Astrocyte (in vitro differentiated cells and primary cell): ENCODE data around the gene SLC35D1. TPM values are rescaled to one million over a fixed set of nuclear protein-coding genes. Genes with fewer than 3 reads are reported as not detected.
A peak's percentile ranks its signal among the peaks of the same experiment; 100 is the strongest.

Experiments
- DNase-seq: peaks from one replicate; pipeline ENCODE4 v3.0.0-alpha.2; 2010; ENCODE audit warnings: low read depth
- FAIRE-seq: peaks from 2 replicates; lab custom pipeline; 2011; peaks lifted over from hg19 to GRCh38; lab: Jason Lieb, UNC
- H2AFZ ChIP-seq: 2 replicates; pipeline ENCODE4 v1.6.0; 2012; ENCODE audit warnings: low read depth, low read length, inconsistent platforms
- H3K27ac ChIP-seq: 2 replicates; pipeline ENCODE4 v1.5.1; 2011; ENCODE audit warnings: low read depth, low read length, inconsistent platforms
- H3K27me3 ChIP-seq: 2 replicates; pipeline ENCODE4 v1.6.0; 2011; ENCODE audit warnings: low read length, inconsistent platforms; ENCODE audit not compliant: insufficient read depth
- H3K36me3 ChIP-seq: 2 replicates; pipeline ENCODE4 v1.5.1; 2011; ENCODE audit warnings: low read length, inconsistent platforms; ENCODE audit not compliant: insufficient read depth
- H3K4me1 ChIP-seq: 2 replicates; pipeline ENCODE4 v1.5.1; 2011; ENCODE audit warnings: low read length, inconsistent platforms; ENCODE audit not compliant: insufficient read depth
- H3K4me2 ChIP-seq: 2 replicates; pipeline ENCODE4 v1.6.0; 2012; ENCODE audit warnings: low read length, inconsistent platforms
- H3K4me3 ChIP-seq: 2 replicates; pipeline ENCODE4 v1.5.1; 2011; ENCODE audit warnings: low read depth, mild to moderate bottlenecking, low read length, inconsistent platforms; ENCODE audit not compliant: insufficient read depth
- H3K79me2 ChIP-seq: 2 replicates; pipeline ENCODE4 v1.6.0; 2012; ENCODE audit warnings: mild to moderate bottlenecking, low read length, inconsistent platforms; ENCODE audit not compliant: insufficient read depth
- H3K9ac ChIP-seq: 2 replicates; pipeline ENCODE4 v1.6.0; 2012; ENCODE audit warnings: mild to moderate bottlenecking, low read length, inconsistent platforms
- H3K9me3 ChIP-seq: 2 replicates; pipeline ENCODE4 v1.5.1; 2012; ENCODE audit warnings: low read depth, mild to moderate bottlenecking, low read length, inconsistent platforms; ENCODE audit not compliant: insufficient read depth
- H4K20me1 ChIP-seq: 2 replicates; pipeline ENCODE4 v1.6.0; 2012; ENCODE audit warnings: low read length, inconsistent platforms; ENCODE audit not compliant: insufficient read depth
- H3K27ac Mint-ChIP-seq: one replicate; pipeline ENCODE4 v1.8.0; 2021; ENCODE audit warnings: mild to moderate bottlenecking, mixed read lengths; ENCODE audit not compliant: unreplicated experiment
- H3K27me3 Mint-ChIP-seq: one replicate; pipeline ENCODE4 v1.8.0; 2021; ENCODE audit warnings: low read depth, mixed read lengths; ENCODE audit not compliant: unreplicated experiment
- H3K36me3 Mint-ChIP-seq: one replicate; pipeline ENCODE4 v1.8.0; 2021; ENCODE audit warnings: low read depth, mixed read lengths; ENCODE audit not compliant: unreplicated experiment
- H3K4me1 Mint-ChIP-seq: one replicate; pipeline ENCODE4 v1.8.0; 2021; ENCODE audit warnings: low read depth, mixed read lengths; ENCODE audit not compliant: unreplicated experiment
- H3K4me3 Mint-ChIP-seq: one replicate; pipeline ENCODE4 v1.8.0; 2021; ENCODE audit warnings: mild to moderate bottlenecking, moderate library complexity, mixed read lengths; ENCODE audit not compliant: unreplicated experiment
- H3K9me3 Mint-ChIP-seq: one replicate; pipeline ENCODE4 v1.8.0; 2021; ENCODE audit warnings: mild to moderate bottlenecking, mixed read lengths; ENCODE audit not compliant: unreplicated experiment
- EZH2 ChIP-seq: IDR thresholded peaks from 2 replicates; pipeline ENCODE4 v1.6.1; 2012; ENCODE audit warnings: mild to moderate bottlenecking, low read length, inconsistent platforms; ENCODE audit not compliant: insufficient read depth
- total RNA-seq: library from RNA; stranded (reverse); gene quantifications from 2 replicates; pipeline ENCODE4 v1.2.1, GENCODE V29; 2021
- TF ChIP-seq, protein P1 (sequence below): IDR thresholded peaks from 2 replicates; pipeline ENCODE4 v1.5.1; 2011; ENCODE audit warnings: low read depth, mild to moderate bottlenecking, inconsistent platforms, low read length, moderate library complexity; ENCODE audit not compliant: insufficient read depth

SLC35D1 gene
- total RNA-seq, 1 donor from 2014 or later = 12.7 TPM

- no peaks in the 10 kb centered on the region for H3K9me3 Mint-ChIP-seq
- FAIRE-seq = no peak
- DNase-seq = no peak
- Histone ChIP-seq H3K27ac (no peak overlapping the region), H3K9me3 (no peaks in the 10 kb centered on the region), H3K36me3 (peaks cover 50% of the 10 kb centered on the region), H3K79me2 (no peaks in the 10 kb centered on the region), H3K4me2 (no peak overlapping the region), H4K20me1 (peaks cover 3% of the 10 kb centered on the region), H3K4me3 (no peak overlapping the region), H2AFZ (no peak overlapping the region), H3K9ac (no peak overlapping the region), H3K27me3 (no peaks in the 10 kb centered on the region), H3K4me1 (no peaks in the 10 kb centered on the region)
- H3K27ac Mint-ChIP-seq = no peak overlapping the region
- no peaks in the 10 kb centered on the region for H3K27me3 Mint-ChIP-seq
- H3K36me3 Mint-ChIP-seq = peaks cover 18% of the 10 kb centered on the region
- H3K4me1 Mint-ChIP-seq = no peaks in the 10 kb centered on the region
- H3K4me3 Mint-ChIP-seq = no peak overlapping the region
- TF ChIP-seq, protein P1, sequence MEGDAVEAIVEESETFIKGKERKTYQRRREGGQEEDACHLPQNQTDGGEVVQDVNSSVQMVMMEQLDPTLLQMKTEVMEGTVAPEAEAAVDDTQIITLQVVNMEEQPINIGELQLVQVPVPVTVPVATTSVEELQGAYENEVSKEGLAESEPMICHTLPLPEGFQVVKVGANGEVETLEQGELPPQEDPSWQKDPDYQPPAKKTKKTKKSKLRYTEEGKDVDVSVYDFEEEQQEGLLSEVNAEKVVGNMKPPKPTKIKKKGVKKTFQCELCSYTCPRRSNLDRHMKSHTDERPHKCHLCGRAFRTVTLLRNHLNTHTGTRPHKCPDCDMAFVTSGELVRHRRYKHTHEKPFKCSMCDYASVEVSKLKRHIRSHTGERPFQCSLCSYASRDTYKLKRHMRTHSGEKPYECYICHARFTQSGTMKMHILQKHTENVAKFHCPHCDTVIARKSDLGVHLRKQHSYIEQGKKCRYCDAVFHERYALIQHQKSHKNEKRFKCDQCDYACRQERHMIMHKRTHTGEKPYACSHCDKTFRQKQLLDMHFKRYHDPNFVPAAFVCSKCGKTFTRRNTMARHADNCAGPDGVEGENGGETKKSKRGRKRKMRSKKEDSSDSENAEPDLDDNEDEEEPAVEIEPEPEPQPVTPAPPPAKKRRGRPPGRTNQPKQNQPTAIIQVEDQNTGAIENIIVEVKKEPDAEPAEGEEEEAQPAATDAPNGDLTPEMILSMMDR = no peak
- no peak for TF ChIP-seq EZH2
Measured at GRCh38 chr1:67043366-67043765, 10.6 kb downstream of the SLC35D1 start.

- H3K36me3 ChIP-seq = peaks cover 45% of the 10 kb centered on the region
- no peaks in the 10 kb centered on the region for H3K27me3 ChIP-seq
- H3K9me3 ChIP-seq = no peaks in the 10 kb centered on the region
- no peaks in the 10 kb centered on the region for H3K9me3 Mint-ChIP-seq
- no peak overlapping the region for H3K4me2 ChIP-seq
- no peaks in the 10 kb centered on the region for H3K27me3 Mint-ChIP-seq
- FAIRE-seq = peak; percentile 17
- H4K20me1 ChIP-seq = peaks cover 3% of the 10 kb centered on the region
- no peaks in the 10 kb centered on the region for H3K4me1 Mint-ChIP-seq
- H2AFZ ChIP-seq = no peak overlapping the region
- peaks cover 20% of the 10 kb centered on the region for H3K36me3 Mint-ChIP-seq
- no peak overlapping the region for H3K27ac ChIP-seq
- TF ChIP-seq, protein P1 = no peak
- TF ChIP-seq EZH2 = no peak
- no peak overlapping the region for H3K9ac ChIP-seq
- peak; percentile 41 for DNase-seq
- no peak overlapping the region for H3K4me3 Mint-ChIP-seq
- H3K27ac Mint-ChIP-seq = no peak overlapping the region
- H3K4me3 ChIP-seq = no peak overlapping the region
- no peaks in the 10 kb centered on the region for H3K4me1 ChIP-seq
- no peaks in the 10 kb centered on the region for H3K79me2 ChIP-seq
Measured at GRCh38 chr1:67041841-67042503, 12.0 kb downstream of the SLC35D1 start.

DNA sequence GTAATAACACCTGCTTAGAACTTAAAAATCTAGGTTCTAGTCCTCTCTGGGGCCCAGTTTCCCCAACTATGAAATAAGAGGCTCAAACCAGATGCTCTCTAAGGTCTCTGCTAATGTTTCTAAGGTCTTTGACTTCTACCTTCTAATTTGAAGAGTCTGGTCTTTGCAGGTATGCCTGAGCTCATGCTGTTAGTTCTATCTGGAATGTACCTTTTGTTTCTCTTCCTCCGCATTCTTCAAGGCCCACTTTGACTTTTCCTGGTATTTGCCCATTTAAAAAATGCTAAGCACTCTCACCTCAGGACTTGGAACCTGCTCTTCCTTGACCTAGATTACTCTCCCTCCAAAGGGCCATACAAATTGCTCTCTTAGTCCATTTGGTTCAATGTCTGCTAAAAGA lies 13.5 kb downstream of the SLC35D1 start:
- Histone ChIP-seq H3K79me2 (no peaks in the 10 kb centered on the region), H3K27ac (no peak overlapping the region), H3K9me3 (no peaks in the 10 kb centered on the region), H3K4me2 (no peak overlapping the region), H3K4me1 (no peaks in the 10 kb centered on the region), H3K4me3 (no peak overlapping the region), H4K20me1 (peaks cover 3% of the 10 kb centered on the region), H3K27me3 (no peaks in the 10 kb centered on the region), H3K9ac (no peak overlapping the region), H2AFZ (no peak overlapping the region), H3K36me3 (peaks cover 40% of the 10 kb centered on the region)
- peaks cover 29% of the 10 kb centered on the region for H3K36me3 Mint-ChIP-seq
- DNase-seq (no peak), FAIRE-seq (peak; percentile 13)
- no peak overlapping the region for H3K27ac Mint-ChIP-seq
- no peaks in the 10 kb centered on the region for H3K27me3 Mint-ChIP-seq
- H3K4me1 Mint-ChIP-seq = no peaks in the 10 kb centered on the region
- H3K9me3 Mint-ChIP-seq = peaks cover 2% of the 10 kb centered on the region
- H3K4me3 Mint-ChIP-seq = no peak overlapping the region
- TF ChIP-seq, protein P1 = no peak
- no peak for TF ChIP-seq EZH2
